K562 (cell line): ENCODE results near the gene SPSB1. TPM values are rescaled to one million over a fixed set of nuclear protein-coding genes. Genes with fewer than 3 reads are reported as not detected.

Experiments
- IFI16 ChIP-seq: fragments of 250-450 bp; sonication (Bioruptor Pico); IDR thresholded peaks from 2 replicates; pipeline ENCODE4 v2.1.2; 2022; ENCODE audit warnings: mild to moderate bottlenecking, inconsistent platforms
- NFYB ChIP-seq: IDR thresholded peaks from 2 replicates; pipeline ENCODE4 v1.6.1; 2011; ENCODE audit warnings: mild to moderate bottlenecking, moderate library complexity; ENCODE audit not compliant: insufficient read length; ENCODE audit errors: extremely low read depth
- REST ChIP-seq, 2 experiments: fragments of 450-650 bp; formaldehyde crosslinking in 1 of 2; IDR thresholded peaks; 2 replicates each; pipeline versions ENCODE4 v1.4.0 to v1.6.1; 2014 to 2020; ENCODE audit warnings: mild to moderate bottlenecking in 2 of 2, borderline replicate concordance in 1 of 2, low read depth in 1 of 2
- RFX7 ChIP-seq: fragments of 250-450 bp; sonication (Bioruptor Pico); IDR thresholded peaks from 2 replicates; pipeline ENCODE4 v1.5.1; 2021; ENCODE audit warnings: mild to moderate bottlenecking
- SNRNP70 ChIP-seq: fragments of 200-400 bp; formaldehyde crosslinking; optimal IDR thresholded peaks from 2 replicates; pipeline ENCODE3; 2017; ENCODE audit warnings: low read depth, low read length
- TGIF2 ChIP-seq: sonication (generic); formaldehyde crosslinking; IDR thresholded peaks from 2 replicates; pipeline ENCODE4 v1.8.1; 2022; ENCODE audit warnings: mild to moderate bottlenecking, missing genetic modification reagents, moderate library complexity
- ZBTB40 ChIP-seq, 2 experiments: fragments of 450-650 bp in 1 of 2; sonication (generic) in 1 of 2; formaldehyde crosslinking in 1 of 2; IDR thresholded peaks; 2 replicates each; pipeline versions ENCODE4 v1.7.1 to v1.9.0; 2016 to 2022; ENCODE audit warnings: inconsistent platforms in 1 of 2, mild to moderate bottlenecking in 1 of 2, missing genetic modification reagents in 1 of 2
- ZNF717 ChIP-seq: fragments of 250-450 bp; sonication (Bioruptor Pico); IDR thresholded peaks from 2 replicates; pipeline ENCODE4 v1.5.0; 2021
- polyA plus RNA-seq, 8 experiments: library from polyadenylated mRNA; depleted of rRNA in 4 of 8; stranded (reverse) in 5 of 8; unstranded in 3 of 8; fragments of >200 nt; fragmentation: Nextera tagmentation in 2 of 8; fragmentation: Illumina TruSeq in 1 of 8; extraction: Ambion mirVana in 2 of 8; extraction: Trizol in 1 of 8; gene quantifications; 2 replicates each; pipeline versions ENCODE4 v1.2.1 to v1.2.3, GENCODE V29; 2011 to 2014; ENCODE audit warnings: inconsistent platforms in 1 of 8, missing spikeins in 1 of 8
- total RNA-seq, 7 experiments: library from RNA; depleted of rRNA in 6 of 7; stranded (reverse); fragments of >200 nt in 6 of 7; fragmentation: Illumina TruSeq in 2 of 7; extraction: Trizol in 2 of 7; gene quantifications; 2 replicates each; pipeline versions ENCODE4 v1.2.1 to v1.2.3, GENCODE V29; 2011 to 2021; ENCODE audit warnings: low replicate concordance in 1 of 7

SPSB1 gene
- total and polyA plus RNA-seq, 9 of the 15 experiments (the other 6 are each of a cell fraction or from before 2014, with no cell fraction given), result 0.06 to 0.35 (median 0.14) TPM; not detected in 6

GRCh38 chr1:9293533-9294404, 1.1 kb downstream of the SPSB1 start (continued):
- TF ChIP-seq ZBTB40 (IDR thresholded peaks at IDR 0.05) (peak; percentile 16; the same call in 1 of the 2 replicates), ZBTB40 (CRISPR knock-in tag; IDR thresholded peaks at IDR 0.05) (no peak), TGIF2 (CRISPR knock-in tag) (no peak), SNRNP70 (no peak), REST (IDR thresholded peaks at IDR 0.05; ENCODE audit: borderline replicate concordance) (no peak), REST (CRISPR knock-in tag; IDR thresholded peaks at IDR 0.05; ENCODE audit: low read depth) (no peak), IFI16 (CRISPR knock-in tag) (no peak), NFYB (no peak), RFX7 (no peak), ZNF717 (no peak)
